Activated naive CD4-positive, alpha-beta T cell treated with anti-CD3 and anti-CD28 coated beads, Interleukin-2, amount 10 ng/mL, durations not matched to agents 7 days and 5 days (primary cell): ENCODE data around the gene GRIK1.

Experiments
- CTCF ChIA-PET: fragments of 350-600 bp; sonication (Branson Sonifier 250); formaldehyde crosslinking; loops from one replicate; lab custom pipeline; 2021; ENCODE audit warnings: antibody characterized with exemption; lab: Charles Lee
- DNase-seq: peaks from one replicate; pipeline ENCODE4 v3.0.0-alpha.2; 2020
- H3K27ac Mint-ChIP-seq: one replicate; pipeline ENCODE4 v1.8.0; 2021; ENCODE audit warnings: mild to moderate bottlenecking, moderate library complexity, mixed read lengths
- H3K27me3 Mint-ChIP-seq: one replicate; pipeline ENCODE4 v1.8.0; 2021; ENCODE audit warnings: mild to moderate bottlenecking, mixed read lengths
- H3K36me3 Mint-ChIP-seq: one replicate; pipeline ENCODE4 v1.8.0; 2021; ENCODE audit warnings: mixed read lengths
- H3K4me1 Mint-ChIP-seq: one replicate; pipeline ENCODE4 v1.8.0; 2021; ENCODE audit warnings: mixed read lengths
- H3K4me3 Mint-ChIP-seq: one replicate; pipeline ENCODE4 v1.8.0; 2021; ENCODE audit warnings: mild to moderate bottlenecking, moderate library complexity, mixed read lengths
- H3K9me3 Mint-ChIP-seq: one replicate; pipeline ENCODE4 v1.8.0; 2021; ENCODE audit warnings: mixed read lengths

GRIK1 gene

DNA sequence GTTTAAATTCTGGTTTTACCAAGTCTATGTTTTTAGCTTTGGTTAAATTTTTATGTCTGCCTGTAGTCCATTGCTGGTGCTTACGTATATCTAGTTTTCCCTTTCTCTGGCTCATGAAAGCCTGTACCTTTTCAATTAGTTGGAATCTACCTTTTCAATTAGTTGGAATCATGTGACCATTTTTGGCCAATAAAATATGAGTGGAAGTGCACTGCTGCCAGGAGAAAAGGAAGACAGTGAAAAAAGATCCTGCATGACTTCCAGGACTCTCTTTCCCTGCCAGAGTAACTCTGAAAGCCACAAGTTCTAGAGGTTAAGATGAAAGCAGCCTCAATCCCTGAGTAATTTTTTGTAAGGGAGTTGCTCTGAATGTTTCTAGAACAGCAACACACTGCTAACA is 2.2 kb upstream of the GRIK1 start:
- H3K27ac Mint-ChIP-seq: no peak overlapping the region
- peaks cover 2% of the 10 kb centered on the region for H3K9me3 Mint-ChIP-seq
- peaks cover 27% of the 10 kb centered on the region for H3K27me3 Mint-ChIP-seq
- CTCF ChIA-PET: no interaction called here
- H3K4me3 Mint-ChIP-seq: no peak overlapping the region
- no peak for DNase-seq
- H3K36me3 Mint-ChIP-seq: no peaks in the 10 kb centered on the region
- H3K4me1 Mint-ChIP-seq: no peaks in the 10 kb centered on the region

DNA sequence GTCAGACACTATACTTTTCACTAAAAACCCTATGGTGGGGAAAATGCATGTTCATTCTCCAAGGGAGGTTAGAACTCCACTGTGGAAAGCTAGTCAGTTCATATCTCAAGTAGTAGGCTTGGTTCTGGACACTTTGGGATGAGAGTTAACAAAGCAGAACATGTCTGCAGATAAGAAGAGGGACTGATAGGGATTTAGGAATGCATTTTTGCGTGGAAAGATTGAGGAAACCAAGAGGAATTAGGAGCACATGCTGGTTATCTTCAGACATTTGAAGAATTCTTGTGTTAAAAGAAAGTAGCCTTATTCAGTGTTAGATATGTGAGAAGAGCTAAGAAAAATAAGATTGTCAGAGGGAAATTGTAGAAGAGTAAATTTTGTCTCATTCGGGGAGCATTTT is 1.2 kb upstream of the GRIK1 start:
- Mint-ChIP-seq H3K36me3 (no peaks in the 10 kb centered on the region), H3K9me3 (peaks cover 2% of the 10 kb centered on the region), H3K4me3 (no peak overlapping the region), H3K27ac (no peak overlapping the region), H3K27me3 (peaks cover 27% of the 10 kb centered on the region), H3K4me1 (no peaks in the 10 kb centered on the region)
- DNase-seq: no peak
- CTCF ChIA-PET: no interaction called here

DNA sequence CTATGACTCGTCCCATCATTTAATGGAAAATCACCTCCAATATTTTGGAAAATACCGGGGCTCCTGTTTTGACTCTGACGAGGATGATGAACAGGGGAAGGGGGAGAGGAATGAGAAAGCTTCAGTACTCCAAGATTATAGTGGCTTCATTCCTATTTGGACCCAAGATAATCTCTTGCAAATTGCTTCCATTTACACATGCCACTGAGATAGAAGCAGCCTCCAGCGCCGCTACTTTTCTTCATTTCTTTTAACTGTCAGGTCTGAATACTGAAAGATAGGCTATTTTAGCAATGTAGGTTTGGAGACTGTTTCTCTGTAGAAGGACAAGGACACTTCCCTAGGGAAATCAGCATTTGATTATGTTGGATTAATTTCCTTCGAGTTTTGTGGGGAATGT is 565 bp upstream of the GRIK1 start:
- H3K27ac Mint-ChIP-seq: no peak overlapping the region
- H3K27me3 Mint-ChIP-seq: peaks cover 27% of the 10 kb centered on the region
- no peak for DNase-seq
- no peak overlapping the region for H3K4me3 Mint-ChIP-seq
- peaks cover 2% of the 10 kb centered on the region for H3K9me3 Mint-ChIP-seq
- H3K4me1 Mint-ChIP-seq: no peaks in the 10 kb centered on the region
- CTCF ChIA-PET: no interaction called here
- no peaks in the 10 kb centered on the region for H3K36me3 Mint-ChIP-seq

DNA sequence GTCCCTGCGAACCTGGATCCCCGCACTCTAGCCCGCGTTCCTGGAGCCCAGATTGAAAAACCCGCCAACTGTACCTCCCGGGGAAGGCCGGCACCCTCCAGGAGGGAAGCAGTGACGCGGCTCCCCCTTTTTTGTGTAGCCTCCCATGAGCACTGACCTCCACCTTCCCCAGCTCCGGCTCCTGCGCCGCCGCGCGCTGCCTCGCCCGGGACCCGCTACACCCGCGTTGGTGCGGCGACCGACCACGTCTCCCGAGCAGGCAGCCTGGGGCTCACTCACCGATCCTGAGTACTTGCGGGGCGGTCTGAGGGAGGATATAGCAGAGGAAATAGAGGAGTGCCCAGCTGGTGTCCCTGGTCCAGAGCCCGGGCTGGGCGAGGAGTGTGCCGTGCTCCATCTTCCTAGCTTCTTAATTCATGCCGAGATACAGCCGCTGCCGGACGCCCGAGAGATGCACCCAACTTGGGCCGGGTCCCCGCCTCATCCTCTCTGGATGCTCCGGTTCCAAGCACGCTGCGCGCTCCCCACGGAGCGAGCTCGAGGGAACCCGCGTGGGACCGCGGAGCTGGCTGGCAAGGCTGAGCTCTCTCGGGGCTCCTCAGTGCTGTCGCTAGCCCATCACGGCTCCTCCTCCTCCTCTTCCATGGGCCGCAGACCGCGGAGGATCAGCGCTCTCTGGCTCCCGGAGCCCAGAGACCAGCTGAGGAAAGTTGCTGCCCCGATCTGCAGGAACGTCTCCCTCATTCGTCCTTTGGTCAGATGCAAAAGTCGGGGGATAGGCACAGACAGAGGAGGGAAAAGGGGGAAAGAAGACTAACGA is 482 bp downstream of the GRIK1 start:
- DNase-seq: no peak
- H3K9me3 Mint-ChIP-seq: peaks cover 2% of the 10 kb centered on the region
- H3K27ac Mint-ChIP-seq: no peak overlapping the region
- no peaks in the 10 kb centered on the region for H3K36me3 Mint-ChIP-seq
- H3K4me3 Mint-ChIP-seq: no peak overlapping the region
- CTCF ChIA-PET: no interaction called here
- H3K4me1 Mint-ChIP-seq: no peaks in the 10 kb centered on the region
- peaks cover 27% of the 10 kb centered on the region for H3K27me3 Mint-ChIP-seq

DNA sequence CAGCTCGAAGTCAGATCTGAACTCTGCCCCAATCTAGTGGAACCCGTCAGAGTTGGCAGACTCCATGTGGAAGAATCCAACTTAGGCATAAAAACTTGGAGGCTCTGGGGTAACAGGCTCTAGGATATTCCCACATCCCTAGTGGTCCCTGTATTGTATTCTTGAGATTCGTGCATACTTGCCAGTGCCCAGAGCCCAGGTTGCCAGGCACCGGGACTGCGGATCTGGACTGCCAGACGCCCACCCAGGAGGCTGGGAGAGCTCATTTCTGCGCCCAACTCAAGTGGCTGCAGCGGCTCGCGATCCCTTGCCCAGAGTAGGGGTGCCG is 1.1 kb downstream of the GRIK1 start:
- H3K27me3 Mint-ChIP-seq: peaks cover 27% of the 10 kb centered on the region
- no peaks in the 10 kb centered on the region for H3K4me1 Mint-ChIP-seq
- no peaks in the 10 kb centered on the region for H3K36me3 Mint-ChIP-seq
- peaks cover 2% of the 10 kb centered on the region for H3K9me3 Mint-ChIP-seq
- H3K27ac Mint-ChIP-seq: no peak overlapping the region
- H3K4me3 Mint-ChIP-seq: no peak overlapping the region
- no peak for DNase-seq
- CTCF ChIA-PET: no interaction called here

DNA sequence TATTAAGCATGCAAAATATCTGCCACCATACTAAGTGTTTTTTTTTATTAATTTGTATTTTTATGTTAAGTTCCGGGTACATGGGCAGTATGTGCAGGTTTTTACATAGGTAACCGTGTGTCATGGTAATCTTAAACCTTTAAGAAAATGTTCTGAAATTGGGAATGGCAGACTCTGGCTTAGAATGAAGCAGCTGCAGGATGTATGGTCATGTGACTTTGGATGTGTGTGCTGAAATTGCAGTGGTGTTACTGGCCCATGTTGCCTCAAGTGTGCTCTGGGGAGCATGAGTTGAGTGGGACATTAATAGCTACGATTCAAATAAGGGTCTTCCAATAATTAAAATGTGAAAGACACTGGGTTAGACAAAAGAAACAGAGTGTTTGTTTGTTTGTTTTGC is 6.7 kb downstream of the GRIK1 start:
- Mint-ChIP-seq H3K4me1 (no peaks in the 10 kb centered on the region), H3K36me3 (no peaks in the 10 kb centered on the region), H3K9me3 (no peaks in the 10 kb centered on the region), H3K4me3 (no peak overlapping the region), H3K27ac (no peak overlapping the region), H3K27me3 (peaks cover 3% of the 10 kb centered on the region)
- CTCF ChIA-PET: no interaction called here
- no peak for DNase-seq

DNA sequence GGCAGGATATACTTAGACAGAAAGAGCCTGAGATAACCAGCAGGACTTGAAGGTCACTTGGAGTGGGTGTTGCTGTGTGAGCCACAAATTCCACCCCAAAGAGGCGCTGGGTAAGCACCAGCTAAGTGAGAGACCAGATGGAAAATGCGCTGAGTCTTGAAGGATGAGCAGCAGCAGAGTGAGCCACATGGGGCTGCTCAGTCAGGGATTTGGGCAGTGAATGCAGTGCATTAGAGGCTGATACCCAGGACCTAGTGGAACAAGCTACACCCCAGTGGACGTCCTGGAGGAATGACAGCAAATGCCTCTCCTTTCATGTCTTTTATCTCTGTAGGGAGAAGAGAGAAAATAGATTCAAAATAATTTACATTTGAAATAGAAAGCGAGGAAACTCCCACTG is 11.3 kb downstream of the GRIK1 start:
- Mint-ChIP-seq H3K4me3 (no peak overlapping the region), H3K27me3 (no peaks in the 10 kb centered on the region), H3K27ac (no peak overlapping the region), H3K9me3 (no peaks in the 10 kb centered on the region), H3K4me1 (no peaks in the 10 kb centered on the region), H3K36me3 (no peaks in the 10 kb centered on the region)
- CTCF ChIA-PET: no interaction called here
- DNase-seq: no peak

DNA sequence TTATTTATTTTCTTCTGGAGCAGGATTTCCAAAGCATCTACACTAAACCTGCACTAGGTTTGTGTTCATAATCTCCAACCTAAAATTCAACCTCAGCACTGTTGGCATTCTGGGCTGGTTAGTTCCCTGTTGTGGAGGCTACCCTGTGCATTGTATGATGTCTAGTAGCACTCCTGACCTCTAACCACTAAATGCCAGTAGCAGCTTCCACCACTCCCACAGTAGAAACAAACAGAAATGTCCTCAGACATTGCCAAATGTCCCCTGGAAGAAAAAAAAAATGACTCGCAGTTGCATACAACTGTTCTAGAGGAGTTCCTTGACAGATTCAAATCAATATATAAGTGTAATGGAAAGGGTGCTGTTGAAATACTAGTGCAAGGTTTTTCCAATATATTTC is 18.9 kb downstream of the GRIK1 start:
- H3K36me3 Mint-ChIP-seq: no peaks in the 10 kb centered on the region
- H3K27me3 Mint-ChIP-seq: no peaks in the 10 kb centered on the region
- no peaks in the 10 kb centered on the region for H3K9me3 Mint-ChIP-seq
- DNase-seq: no peak
- CTCF ChIA-PET: no interaction called here
- no peak overlapping the region for H3K4me3 Mint-ChIP-seq
- no peak overlapping the region for H3K27ac Mint-ChIP-seq
- no peaks in the 10 kb centered on the region for H3K4me1 Mint-ChIP-seq

DNA sequence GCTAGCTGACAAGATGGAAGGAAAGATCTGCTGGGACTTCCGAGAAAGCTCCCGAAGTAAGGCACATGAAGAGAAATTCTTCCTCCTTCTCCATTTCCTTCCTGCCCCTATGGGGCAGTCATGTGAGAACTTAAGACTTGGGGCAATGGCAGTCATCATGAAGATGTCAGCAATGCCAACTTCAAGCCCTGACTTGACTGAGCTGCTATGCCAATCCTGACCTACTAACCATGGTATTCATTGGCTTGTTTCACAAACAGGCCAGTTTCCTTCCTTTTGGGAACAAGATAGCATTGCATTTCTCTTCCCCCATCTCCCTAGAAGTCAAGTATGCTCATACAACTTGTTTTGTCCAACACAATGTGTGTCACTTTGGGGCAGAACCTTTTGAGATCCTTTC is 25.5 kb downstream of the GRIK1 start:
- Mint-ChIP-seq H3K4me1 (no peaks in the 10 kb centered on the region), H3K36me3 (no peaks in the 10 kb centered on the region), H3K9me3 (no peaks in the 10 kb centered on the region), H3K27ac (no peak overlapping the region), H3K27me3 (no peaks in the 10 kb centered on the region), H3K4me3 (no peak overlapping the region)
- CTCF ChIA-PET: no interaction called here
- DNase-seq: no peak

DNA sequence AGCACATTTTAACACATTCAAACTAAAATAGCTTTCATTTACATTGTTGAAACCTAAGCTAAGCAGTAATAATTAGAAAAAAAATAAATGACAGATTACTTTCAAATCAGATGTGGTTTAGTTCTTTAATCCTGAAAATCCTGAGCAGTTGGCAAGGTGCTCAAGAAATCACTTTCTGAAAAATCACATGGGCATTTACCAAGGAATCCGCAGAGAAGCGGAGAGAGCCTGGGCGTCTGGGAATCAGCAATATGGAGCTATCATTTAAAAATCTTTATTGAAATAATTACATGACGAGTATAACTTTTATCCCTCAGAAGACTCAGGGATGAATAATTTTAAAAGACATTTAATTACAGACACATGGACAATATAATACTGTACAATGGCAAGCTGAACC is 30.2 kb downstream of the GRIK1 start:
- Mint-ChIP-seq H3K27ac (no peak overlapping the region), H3K27me3 (no peaks in the 10 kb centered on the region), H3K9me3 (no peaks in the 10 kb centered on the region), H3K4me3 (no peak overlapping the region), H3K36me3 (no peaks in the 10 kb centered on the region), H3K4me1 (no peaks in the 10 kb centered on the region)
- CTCF ChIA-PET: no interaction called here
- DNase-seq: no peak

DNA sequence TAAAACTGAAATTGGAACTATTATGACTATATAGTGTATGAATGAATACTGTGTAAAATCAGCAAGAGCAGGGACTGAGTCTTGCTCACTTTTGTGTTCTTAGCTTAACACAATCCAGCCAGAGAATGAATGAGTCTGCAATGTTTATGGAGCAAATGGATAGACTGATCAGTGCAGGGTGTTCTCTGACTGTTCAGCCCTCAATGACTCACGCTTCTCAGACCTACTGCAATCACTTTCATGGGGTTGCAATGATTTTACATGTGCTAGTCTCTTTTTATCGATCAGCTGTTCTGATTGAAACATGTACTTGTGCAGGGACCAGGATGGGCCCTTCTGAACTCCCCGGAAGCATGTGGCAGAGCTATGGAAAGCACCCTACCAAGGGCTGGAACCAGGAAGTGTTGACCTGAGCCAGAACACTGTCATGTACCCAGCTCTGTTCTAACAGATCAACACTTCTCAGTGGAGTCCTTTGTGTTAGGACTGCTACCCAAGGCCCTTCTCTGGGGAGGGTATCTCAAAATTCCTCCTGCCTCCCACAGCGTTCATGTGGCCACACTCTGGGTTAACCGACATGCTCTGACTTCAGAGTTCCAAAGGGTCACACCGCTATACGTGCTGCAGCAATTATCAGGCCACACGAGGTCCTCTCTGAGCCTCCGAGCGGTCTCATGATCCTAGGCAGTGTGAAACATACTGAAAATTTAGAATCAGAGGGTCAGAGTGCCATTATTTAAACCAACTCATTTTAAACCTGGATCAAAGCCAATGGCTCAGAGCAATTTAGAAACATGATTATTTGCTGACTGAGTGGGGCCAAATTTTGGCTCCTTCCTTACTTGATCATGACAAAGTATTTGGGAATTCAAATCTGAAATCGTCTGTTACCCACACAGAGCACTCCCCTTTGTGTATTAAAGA is 35.2 kb downstream of the GRIK1 start:
- Mint-ChIP-seq H3K4me1 (no peaks in the 10 kb centered on the region), H3K27me3 (no peaks in the 10 kb centered on the region), H3K27ac (no peak overlapping the region), H3K36me3 (no peaks in the 10 kb centered on the region), H3K4me3 (no peak overlapping the region), H3K9me3 (no peaks in the 10 kb centered on the region)
- no peak for DNase-seq
- CTCF ChIA-PET: no interaction called here

DNA sequence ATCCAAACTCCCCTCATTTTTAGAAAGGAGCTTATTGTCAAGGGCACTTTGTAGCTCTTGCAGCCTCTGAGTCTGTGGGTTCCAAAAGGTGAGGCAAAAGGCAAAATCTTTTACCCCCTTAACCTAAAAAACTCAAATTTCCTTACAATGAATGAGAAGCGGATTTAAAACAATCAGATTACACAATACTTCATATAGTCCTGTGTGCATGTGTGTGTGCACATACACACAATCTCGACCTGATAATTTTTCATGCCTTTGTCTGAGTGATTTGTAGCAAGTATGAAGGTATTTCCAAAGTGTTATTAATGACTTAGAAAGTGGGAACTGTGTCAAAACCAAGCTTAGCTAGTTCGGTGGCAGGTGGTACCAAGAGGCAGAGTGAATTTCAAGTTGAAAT is 42.9 kb downstream of the GRIK1 start:
- no peak overlapping the region for H3K4me3 Mint-ChIP-seq
- DNase-seq: no peak
- no peaks in the 10 kb centered on the region for H3K27me3 Mint-ChIP-seq
- CTCF ChIA-PET: no interaction called here
- H3K36me3 Mint-ChIP-seq: no peaks in the 10 kb centered on the region
- H3K4me1 Mint-ChIP-seq: no peaks in the 10 kb centered on the region
- H3K9me3 Mint-ChIP-seq: no peaks in the 10 kb centered on the region
- H3K27ac Mint-ChIP-seq: no peak overlapping the region

DNA sequence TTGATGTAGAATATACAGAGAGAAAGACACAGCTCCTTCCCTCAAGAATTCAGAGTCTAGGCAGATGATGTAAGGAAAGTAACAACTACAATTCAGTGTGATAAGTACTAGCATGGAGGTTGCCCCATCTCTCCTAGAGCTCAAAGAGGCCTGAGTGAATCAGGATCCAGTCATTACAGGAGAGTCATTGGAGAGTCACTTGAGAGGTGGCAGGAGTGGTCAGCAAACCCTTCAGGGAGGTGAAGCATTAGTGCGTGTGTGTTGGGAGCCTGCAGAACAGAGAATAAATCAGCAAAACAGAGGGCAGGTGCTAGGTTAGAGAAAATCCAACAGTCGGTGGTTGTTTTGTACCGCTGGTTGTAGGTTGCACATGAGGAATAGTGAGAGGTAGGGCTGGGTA is 46.1 kb downstream of the GRIK1 start:
- CTCF ChIA-PET: no interaction called here
- Mint-ChIP-seq H3K27ac (no peak overlapping the region), H3K4me1 (no peaks in the 10 kb centered on the region)

DNA sequence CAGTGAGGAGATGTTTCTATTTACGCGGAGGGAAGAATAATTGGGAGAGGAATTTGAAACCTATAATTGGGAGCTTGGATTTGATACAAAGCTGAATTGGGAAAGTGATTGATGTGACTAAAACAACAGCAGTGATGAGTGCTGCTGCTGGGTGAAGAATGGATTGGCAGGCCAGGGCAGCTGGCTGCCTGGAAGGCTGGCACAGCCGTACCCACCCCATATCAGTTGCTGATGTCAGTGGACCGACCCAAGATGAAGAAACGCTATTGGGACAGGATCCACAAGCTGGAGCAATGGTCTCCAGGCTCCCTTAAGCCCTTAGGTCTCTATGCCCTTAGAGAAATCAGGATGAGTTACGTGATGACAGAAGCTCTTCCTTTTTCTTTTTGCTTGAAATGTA is 47.4 kb downstream of the GRIK1 start:
- CTCF ChIA-PET: no interaction called here
- Mint-ChIP-seq H3K9me3 (no peaks in the 10 kb centered on the region), H3K36me3 (no peaks in the 10 kb centered on the region), H3K4me3 (no peak overlapping the region), H3K27ac (no peak overlapping the region), H3K27me3 (no peaks in the 10 kb centered on the region), H3K4me1 (no peaks in the 10 kb centered on the region)
- no peak for DNase-seq

More for the DNA sequence above, 46.1 kb downstream of the GRIK1 start:
- H3K36me3 Mint-ChIP-seq: no peaks in the 10 kb centered on the region
- DNase-seq: no peak
- H3K4me3 Mint-ChIP-seq: no peak overlapping the region
- no peaks in the 10 kb centered on the region for H3K9me3 Mint-ChIP-seq
- no peaks in the 10 kb centered on the region for H3K27me3 Mint-ChIP-seq

DNA sequence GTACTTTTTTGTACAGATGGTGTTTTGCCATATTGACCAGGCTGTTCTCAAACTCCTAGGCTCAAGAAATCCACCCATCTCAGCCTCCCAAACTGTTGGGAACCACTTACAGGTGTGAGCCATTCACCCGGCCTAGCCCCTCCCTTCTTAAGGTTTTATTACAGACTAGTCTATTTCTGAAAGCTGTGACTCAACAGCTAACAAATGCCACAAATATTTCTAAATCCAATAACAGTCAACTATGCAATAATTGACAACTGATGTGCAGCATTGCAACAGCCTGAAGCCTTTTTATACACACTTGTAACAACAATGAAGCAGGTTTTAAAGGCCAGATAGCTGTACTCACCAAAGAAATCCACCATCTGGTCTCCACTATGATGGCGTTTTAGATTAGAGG is 51.4 kb downstream of the GRIK1 start:
- H3K27me3 Mint-ChIP-seq: no peaks in the 10 kb centered on the region

More for the DNA sequence above, 51.4 kb downstream of the GRIK1 start:
- H3K9me3 Mint-ChIP-seq: no peaks in the 10 kb centered on the region
- H3K4me3 Mint-ChIP-seq: no peak overlapping the region
- CTCF ChIA-PET: no interaction called here
- H3K27ac Mint-ChIP-seq: no peak overlapping the region
- no peak for DNase-seq
- H3K4me1 Mint-ChIP-seq: no peaks in the 10 kb centered on the region
- H3K36me3 Mint-ChIP-seq: no peaks in the 10 kb centered on the region
